Epithelial cell of esophagus (primary cell): ENCODE results near the gene OXT.
"Not testable (repeated sequence)": the region's sequence is repeated elsewhere in the genome, so short reads cannot be mapped to it uniquely, and the experiment has no call there.

Experiments used
- DNase-seq: peaks from one replicate; pipeline ENCODE4 v3.0.0; 2010; ENCODE audit warnings: low read depth
- H3K4me3 ChIP-seq: 2 replicates; pipeline ENCODE4 v1.5.1; 2011; ENCODE audit warnings: mild to moderate bottlenecking, low read length, control low read depth
- CTCF ChIP-seq: IDR thresholded peaks from 2 replicates; pipeline ENCODE4 v1.5.1; 2011; ENCODE audit warnings: low read depth, mild to moderate bottlenecking, low read length, control low read depth, inconsistent platforms; ENCODE audit not compliant: insufficient read depth; ENCODE audit errors: missing control alignments

The OXT gene

GRCh38 chr20:3071610-3072529 is at the start of gene OXT:
Gene OXT (plus strand): TSS chr20:3071620. CDS start chr20:3071656, 36 bp downstream.
- DNase-seq: no peak
- TF ChIP-seq CTCF: no peak
- no peak within 1 kb of the TSS for H3K4me3 ChIP-seq

- no peak overlapping the region for H3K4me3 ChIP-seq
- DNase-seq: no peak
- TF ChIP-seq CTCF: no peak
Measured at GRCh38 chr20:3021777-3022176, 49.6 kb upstream of the OXT start.

GRCh38 chr20:3022559-3023490 is 48.6 kb upstream of the OXT start:
- not testable (repeated sequence) for H3K4me3 ChIP-seq, DNase-seq

GRCh38 chr20:3027987-3028386 is 43.4 kb upstream of the OXT start:
- no peak for DNase-seq
- no peak for TF ChIP-seq CTCF

GRCh38 chr20:3031524-3032147 is 39.8 kb upstream of the OXT start:
- no peak for DNase-seq
- no peak overlapping the region for H3K4me3 ChIP-seq
- no peak for TF ChIP-seq CTCF

More at GRCh38 chr20:3027987-3028386, 43.4 kb upstream of the OXT start:
- no peak overlapping the region for H3K4me3 ChIP-seq

- H3K4me3 ChIP-seq: no peak overlapping the region
- TF ChIP-seq CTCF: no peak
- no peak for DNase-seq
Measured at GRCh38 chr20:3032624-3033023, 38.8 kb upstream of the OXT start.

- TF ChIP-seq CTCF: no peak
- H3K4me3 ChIP-seq: no peak overlapping the region
- no peak for DNase-seq
Measured at GRCh38 chr20:3037654-3038053, 33.8 kb upstream of the OXT start.
